Endometrial microvascular endothelial cells (primary cell): ENCODE data around the gene ATP5ME. TPM values are rescaled to one million over a fixed set of nuclear protein-coding genes. Genes with fewer than 3 reads are reported as not detected.
"Not testable (repeated sequence)": the region's sequence is repeated elsewhere in the genome, so short reads cannot be mapped to it uniquely, and the experiment has no call there.

Source experiments
- in situ Hi-C: cut with HindIII; loops from 2 replicates; pipeline ENCODE4 v1.10.0; 2017; ENCODE audit warnings: low sequenced_read_pairs, low pct_unique_long_range_greater_than_20kb; ENCODE audit errors: inconsistent ontology term
- total RNA-seq: library from RNA; depleted of rRNA; stranded (reverse); fragments of >200 nt; gene quantifications from one replicate; pipeline ENCODE4 v1.2.3, GENCODE V29; 2015; ENCODE audit errors: inconsistent ontology term

ATP5ME gene
- total RNA-seq, 1 donor from 2014 or later, result 168 TPM

DNA sequence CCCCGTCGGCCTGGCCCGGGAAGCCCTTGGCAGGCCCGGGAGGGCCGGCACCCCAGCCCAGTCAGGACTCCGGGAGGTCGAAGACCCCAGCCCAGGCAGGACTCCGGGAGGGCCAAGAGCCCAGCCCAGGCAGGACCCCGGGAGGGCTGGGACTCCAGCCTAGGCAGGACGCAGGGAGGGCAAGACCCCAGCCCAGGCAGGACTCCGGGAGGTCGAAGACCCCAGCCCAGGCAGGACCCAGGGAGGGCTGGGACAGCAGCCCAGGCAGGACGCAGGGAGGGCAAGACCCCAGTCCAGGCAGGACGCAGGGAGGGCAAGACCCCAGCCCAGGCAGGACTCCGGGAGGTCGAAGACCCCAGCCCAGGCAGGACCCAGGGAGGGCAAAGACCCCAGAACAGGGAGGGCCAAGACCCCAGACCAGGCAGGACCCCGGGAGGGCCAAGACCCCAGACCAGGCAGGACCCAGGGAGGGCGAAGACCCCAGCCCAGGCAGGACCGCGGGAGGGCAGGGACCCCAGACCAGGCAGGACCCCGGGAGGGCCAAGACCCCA lies 32.1 kb upstream of the ATP5ME start:
- in situ Hi-C loops, result not testable (repeated sequence)

DNA sequence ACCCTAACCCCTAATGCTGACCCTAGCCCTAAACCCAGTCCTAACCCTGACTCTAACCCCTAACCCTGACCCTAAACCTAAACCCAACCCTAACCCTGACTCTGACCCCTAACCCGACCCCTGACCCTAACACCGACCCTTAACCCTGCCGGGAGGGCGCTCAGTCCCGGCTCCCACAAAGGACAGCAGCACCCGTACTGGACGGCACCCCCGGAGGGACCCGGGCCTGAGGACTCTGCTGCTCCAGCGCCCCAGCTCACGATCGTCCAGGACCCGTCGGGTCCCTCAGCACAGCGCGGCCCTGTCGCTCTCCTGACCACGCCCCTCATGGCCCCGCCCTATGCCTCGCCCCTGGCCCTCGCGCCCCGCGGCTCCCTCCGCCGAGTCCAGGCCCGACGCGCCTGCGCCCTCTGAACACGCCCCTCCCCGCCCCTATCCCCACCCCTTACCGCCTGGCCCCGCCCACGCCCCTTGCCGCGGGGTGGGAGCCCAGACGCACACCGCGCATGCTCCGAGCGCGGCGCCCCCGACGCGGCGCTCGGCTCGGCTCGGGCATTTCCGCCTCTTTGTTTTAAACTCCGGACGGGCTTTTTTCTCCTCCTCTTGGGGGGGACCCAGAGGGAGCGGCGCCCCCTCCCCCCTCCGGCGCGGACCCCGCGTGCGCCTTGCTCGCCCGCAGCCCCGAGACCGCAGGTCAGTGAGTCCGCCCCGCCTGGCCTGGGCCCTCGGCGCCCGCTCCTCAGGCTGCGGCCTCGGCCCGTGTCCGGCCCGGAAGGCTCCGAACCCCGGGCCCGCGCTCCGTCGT lies 31.4 kb upstream of the ATP5ME start, which contains the start of gene PCGF3:
TSS of gene PCGF3 (plus strand) at position 555 of the 805 bp plus-strand sequence. CDS start 27,849 bp downstream, outside the sequence.
- in situ Hi-C loops, result no loop called here

DNA sequence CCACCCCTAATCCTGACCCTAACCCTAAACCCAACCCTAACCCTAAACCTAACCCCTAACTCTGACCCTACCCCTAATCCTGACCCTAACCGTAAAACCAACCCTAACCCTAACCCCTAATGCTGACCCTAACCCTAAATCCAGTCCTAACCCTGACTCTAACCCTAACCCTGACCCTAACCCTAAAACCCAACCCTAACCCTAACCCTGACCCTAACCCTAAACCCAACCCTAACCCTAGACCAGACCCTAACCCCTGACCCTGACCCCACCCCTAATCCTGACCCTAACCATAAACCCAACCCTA lies 30.8 kb upstream of the ATP5ME start:
- in situ Hi-C loops, result no loop called here

DNA sequence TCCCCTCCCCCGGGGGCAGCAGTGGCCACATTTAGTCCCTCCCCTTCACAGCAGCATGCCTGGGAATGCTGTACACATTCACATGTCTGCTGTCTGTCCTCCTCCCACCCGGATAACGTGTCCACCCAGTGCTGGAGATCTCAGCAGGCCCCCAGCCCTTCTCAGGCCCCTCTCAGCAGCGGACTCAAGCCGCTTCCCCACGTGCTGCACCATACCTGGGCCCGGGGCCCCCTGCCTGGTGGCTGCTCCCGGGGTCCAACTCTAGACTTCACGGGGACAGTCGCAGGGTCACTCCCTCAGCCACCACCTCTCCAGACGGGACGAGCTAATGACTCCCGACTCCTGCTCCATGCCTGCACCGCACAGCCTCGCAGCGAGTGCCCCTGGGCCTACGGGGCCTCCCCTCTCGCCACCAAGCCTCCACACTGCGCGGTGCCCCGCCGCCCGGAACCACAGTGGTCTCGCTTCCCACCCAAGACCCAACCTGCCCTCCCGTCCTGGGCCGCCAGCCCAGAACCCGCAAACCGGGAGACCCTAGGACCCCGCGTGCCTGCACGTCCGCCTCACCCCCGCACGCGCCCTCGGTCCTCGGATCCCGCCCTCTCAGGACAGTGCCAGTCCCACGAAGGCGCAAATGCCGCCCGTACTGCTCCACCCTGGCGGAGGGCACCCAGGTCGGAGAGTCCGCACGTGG lies 30.3 kb upstream of the ATP5ME start:
- in situ Hi-C loops, result no loop called here

DNA sequence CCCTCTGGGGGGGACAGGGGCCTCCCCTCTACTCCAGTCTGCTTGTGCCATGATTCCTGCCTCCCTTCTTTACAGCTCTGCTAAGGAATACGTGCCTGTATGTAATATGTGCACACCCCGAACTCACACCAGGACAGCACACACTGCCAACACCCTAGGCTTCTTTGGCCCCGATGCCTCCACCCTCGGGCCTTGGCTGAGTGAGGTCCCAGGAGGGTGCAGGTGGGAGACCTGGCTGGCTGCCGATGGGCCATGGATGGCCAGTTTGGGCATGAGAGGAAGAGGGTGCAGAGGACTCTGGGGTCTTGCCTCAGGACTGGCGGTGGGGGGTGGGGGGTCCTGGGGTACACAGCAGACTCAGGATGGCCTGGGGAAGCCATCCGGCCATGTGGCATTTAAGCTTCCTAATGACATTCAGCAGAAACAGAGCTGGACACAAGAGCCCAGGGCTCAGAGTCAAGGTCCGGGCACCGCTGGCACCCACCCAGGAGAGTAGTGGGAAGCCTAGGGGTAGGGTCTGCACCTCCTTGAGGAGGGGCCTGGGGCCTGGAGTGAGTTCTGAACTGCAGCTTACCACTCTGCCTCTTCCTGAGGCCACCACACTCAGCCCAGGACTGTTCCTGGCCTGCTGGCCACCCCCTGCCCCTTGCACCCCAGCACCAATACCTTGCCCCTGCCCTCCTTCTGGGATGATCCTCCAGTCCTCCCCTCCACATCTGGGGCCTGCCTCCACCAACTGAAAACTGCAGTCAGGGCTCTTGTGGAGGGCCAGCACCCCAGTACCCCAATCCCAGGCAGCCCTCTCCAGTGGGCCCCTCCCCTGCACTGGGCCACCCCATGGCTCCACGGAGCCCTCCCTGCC lies 29.5 kb upstream of the ATP5ME start:
- in situ Hi-C loops, result no loop called here

DNA sequence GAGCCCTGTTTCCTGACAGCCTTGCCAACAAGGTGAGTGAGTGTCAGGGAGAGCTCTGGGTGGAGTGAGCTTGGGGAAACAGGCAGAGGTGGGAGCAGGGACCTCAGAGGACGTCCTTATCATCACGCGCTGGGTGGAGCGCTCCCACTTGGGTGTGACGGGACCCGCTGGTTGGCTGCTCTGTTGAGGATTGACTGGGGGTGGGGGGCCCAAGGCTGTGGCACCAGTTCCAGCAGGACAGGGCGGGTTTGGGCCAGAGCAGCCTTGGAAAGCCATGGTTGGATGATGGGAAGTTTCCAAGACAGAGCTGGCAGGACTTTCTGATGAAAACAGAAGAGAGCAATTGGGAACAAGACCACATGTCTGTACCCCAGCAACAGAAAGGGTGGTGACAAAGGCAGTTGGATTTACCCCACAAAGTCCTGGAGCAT lies 28.6 kb upstream of the ATP5ME start:
- in situ Hi-C loops, result no loop called here

DNA sequence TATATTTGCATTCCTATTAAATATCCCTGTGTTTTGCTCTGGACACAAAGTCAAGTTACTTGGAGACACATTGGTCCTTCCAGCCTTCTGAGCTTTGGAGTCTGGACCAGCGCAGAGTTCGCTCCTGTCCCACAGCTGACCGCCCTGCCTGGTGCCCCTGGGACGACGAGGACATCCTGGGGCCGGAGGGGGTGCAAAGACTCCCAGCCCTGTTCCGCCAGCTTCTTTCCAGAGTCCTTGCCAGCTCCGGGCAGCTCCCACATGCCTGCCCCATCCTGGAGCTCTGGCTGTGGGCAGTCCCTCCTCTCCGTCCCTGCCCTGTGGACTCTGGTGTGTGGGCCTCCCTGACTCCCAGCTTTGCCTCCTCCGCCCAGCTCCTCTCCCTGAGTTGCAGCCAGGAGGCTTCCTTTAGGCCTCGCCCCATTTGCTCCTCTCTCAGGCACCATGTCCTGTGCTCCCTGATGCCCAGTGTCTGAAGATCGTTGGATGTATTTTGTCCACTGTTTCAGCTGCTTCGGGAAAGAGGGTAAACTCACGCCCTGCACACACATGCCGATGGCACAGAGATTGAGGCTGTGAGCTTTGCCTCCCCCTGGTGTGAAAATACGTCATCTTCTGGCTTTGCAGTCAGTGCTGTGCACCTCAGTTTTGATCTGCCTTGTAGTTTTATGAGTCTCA lies 26.6 kb upstream of the ATP5ME start:
- in situ Hi-C loops, result no loop called here

DNA sequence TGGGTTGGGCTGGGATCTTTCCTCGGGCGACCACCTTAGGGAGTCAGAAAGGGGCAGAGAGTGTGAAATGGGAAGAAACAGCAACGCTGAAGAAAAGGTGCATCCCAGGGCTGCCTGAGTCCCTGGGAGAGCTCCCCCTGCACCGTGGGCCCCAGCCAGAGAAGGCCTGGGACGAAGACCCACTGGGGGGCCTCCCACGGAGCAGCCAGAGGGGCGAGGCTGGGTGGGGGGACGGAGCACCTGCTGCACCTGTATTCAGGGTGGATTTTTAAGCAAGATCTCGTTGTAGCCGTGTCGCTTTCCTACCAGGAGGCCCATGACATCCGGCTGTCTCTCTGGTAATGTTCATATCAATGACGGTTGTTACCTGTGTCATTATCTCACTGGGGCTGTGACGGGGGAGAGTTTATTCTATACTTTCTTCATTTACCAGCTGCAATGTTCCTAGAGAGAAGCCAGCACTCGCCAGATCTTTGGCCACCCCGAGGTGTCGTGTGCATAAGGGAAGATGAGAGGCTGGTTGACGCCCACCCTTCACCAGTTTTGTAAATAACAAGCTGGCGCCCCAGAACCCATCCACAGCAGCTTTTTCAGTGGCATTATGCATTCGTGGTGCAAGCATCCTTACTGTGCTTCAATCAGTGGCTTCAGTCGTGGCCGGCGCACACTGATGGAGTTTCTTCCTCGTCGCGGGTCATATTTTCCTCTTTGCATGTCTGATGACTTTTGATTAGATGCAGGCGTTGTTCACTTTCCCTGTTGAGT lies 25.9 kb upstream of the ATP5ME start:
- in situ Hi-C loops, result no loop called here

DNA sequence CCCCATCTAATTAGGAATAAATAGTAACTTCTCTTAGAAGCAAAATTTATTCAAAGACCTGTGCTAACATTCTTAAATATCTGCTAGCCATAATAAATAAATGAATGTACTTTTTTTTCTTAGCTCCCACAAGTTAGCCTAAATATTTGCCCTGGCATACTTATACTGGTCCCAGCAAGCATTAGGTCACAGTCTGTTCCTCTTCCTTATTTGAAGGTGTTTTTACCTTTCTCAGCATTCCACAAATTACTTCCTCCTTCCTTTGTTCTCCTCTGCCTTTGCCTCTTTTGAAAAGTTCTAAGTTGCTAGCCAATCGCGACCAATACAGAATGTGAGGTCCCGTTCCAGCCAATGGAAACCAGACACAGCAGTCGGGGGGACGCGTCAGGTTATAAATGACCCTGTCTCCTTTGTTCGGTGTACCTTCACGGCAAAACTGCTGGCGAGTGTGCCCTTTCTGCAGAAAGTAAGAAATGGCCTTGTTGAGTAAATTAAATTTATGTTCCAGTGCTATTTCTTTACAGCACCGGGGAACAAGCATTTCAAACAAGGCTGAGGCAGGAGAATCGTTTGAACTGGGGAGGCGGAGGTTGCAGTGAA lies 20.4 kb upstream of the ATP5ME start:
- in situ Hi-C loops, result not testable (repeated sequence)

DNA sequence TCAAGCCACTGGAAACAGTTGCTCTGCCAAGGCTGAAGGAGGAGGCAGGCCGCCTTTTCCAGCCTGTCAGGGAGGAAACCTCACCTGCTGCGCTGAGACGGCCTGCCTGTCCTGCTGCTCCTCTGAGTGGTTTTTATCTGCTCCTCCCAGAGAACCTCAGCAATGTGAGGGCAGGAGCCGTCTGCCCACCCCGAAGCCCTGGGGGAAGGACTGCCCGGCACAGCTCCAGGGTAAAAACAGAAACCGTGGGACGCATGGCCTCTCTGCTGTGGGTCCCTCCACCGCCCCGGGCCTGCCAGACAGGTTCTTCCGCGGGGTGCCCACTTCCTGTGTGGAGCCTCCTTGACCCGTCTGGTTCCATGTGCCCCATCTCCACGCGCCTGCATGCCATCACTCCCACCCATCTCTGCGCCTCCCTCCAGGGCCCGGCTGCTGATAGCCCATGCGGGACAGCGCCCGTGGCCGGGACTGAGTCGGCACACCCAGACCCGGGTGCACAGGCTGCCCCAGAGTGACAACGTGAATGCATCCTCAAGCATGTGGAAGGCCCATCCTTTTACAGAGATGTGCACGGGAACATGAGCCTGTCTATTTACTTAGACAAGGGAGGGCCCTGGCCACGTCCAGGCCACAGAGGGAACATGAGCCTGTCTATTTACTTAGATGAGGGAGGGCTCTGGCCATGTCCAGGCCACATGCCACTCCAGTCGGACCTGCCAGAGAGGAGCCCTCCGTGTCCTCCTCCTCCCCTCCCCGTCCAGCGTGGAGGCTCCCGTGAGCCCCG lies 18.9 kb upstream of the ATP5ME start:
- in situ Hi-C loops, result no loop called here

DNA sequence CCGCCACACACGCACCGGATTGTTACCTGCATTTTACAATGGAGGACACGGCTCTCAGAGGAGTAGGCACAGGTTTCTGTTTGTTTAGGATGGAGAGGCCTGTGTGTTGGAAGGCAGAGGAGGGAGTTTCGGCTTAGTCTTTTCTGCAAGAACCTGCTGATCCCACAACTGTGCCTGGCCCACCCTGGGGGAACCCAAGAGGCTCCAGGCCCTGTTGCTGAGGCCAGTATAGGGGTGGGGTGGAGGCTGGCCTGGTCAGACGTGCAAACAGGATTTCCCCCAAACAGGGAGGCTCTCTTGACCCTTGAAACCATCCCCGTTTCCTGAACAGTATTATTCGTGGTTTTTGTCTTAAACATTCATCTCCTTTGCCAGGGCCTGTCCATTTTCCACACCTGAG lies 15.6 kb upstream of the ATP5ME start:
- in situ Hi-C loops, result no loop called here

DNA sequence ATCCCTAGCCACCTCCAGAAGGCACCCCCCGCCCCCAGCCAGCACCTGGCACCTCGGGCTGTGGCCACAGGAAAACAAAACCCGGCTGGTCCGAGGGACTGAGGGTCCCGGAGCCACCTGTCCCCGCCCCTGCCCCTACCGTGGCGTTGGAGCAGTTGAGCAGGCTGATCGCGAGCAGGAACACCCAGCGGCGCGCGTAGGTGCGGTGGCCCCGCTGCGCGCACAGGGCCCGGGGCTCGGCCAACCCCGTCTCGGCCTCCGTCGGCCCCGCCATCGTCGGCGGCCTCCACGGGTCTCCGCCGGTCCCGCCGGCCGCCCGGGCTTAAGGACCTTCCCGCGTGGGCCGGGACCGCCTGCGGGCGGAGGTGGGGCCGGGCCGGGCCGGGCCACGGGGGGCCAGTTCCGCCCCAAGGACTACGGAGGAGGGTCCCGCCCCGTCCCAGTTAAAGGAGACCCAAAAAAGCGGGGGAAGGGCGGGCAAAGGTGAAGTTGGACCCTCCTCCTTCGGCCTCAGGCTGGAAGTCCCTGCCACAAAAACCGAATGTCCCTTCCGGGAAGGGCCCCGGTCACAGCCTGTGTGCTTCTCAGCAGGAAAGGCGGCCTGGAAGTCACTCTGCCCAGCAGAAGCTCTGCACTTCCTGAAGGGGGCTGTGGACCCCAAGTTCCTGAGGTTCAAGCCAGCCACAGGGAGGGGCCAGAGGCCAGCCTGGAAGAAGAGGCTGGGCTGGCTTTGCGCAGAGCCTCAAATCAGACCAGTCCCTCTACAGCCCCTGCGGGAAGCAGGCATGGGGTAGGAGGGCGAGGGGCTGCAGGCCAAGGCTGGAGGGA lies 15.0 kb upstream of the ATP5ME start, which contains the start of gene SLC49A3:
TSS of gene SLC49A3 (minus strand) at position 298 of the 828 bp plus-strand sequence. CDS start at position 274, 24 bp downstream.
- in situ Hi-C loops, result no loop called here

DNA sequence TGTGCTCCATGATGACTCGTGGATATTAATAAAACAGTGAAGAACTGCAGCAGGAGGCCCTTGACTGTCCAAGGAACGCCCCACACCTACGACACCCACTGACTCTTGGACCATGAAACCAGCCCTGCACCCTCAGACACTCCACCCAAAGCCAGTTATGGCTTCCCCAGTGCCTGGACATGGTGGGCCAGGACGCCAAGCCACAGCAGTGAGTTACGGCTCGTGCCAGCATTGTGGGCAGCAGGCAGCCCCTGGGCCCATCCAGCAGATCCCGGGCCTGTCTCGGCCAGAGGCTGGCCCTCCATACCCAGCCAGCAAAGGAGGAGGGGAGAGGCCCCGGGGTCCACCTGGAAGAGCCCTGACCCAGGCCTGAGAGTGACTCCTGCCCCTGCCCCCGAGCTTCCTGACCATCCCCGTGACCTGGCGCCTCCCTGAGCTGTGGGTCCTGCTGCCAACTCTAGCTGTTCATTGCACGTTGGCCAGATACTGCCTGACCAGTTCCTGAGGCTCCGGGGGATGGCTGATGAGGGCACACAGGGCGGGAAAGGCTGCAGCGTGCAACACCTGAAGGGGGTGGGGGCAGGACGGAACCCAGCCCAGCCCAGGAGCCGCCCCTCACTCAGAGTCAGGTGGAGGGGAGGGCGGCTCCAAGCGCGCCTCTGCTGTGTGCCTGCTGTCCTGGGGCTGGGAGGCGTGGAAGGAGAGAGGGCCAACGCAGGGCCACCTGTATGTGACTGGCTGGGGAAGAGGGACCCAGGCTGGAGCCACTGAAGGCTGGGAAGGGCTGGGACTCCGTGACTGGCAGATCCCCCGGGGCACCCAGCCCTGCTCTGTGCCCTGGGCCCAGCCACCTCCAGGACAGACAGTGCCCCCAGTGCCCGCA lies 14.1 kb upstream of the ATP5ME start:
- in situ Hi-C loops, result no loop called here

DNA sequence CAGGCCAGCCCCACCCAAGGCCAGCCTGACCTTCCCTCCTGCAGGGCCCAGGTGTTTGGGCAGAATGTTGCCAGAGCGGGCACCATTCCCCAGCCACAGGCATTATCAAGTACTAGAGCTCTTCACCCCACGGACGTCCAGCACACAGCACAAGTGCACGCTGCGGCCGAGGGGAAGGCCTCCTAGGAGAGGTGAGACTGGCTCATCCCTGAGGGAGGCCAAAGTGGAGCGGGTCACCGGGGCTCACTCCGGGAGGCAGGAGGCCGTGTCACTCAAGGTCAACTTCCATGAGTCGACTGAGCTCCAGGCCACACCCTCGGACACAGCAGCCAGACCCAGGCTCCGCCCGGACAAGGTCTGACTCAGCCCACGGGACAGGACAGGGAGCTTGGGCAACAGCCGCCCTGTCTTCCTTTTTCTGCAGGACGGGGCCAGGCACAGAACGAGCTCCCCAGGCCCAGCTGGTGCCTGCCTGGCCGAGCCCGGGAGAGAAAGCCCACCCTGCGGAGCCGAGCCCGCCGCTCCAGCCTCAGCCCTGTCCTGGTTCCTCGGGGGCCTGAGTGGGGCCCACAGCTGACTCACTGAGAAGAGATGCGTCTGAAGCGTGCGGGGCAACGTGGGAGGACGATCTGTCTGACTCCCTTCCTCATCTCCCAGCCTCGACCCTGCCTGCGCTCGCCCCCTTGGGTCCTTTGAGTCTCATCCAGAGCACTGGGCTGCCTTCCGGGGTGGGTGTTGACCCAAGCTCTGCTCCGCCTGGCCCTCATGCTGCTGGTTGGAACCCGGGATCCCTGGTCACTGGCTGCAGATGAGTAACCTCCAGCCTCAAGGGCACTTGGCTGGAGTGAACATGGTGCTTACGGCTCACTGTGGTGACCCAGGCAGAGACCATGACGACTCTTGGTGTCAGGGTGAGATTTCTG lies 13.2 kb upstream of the ATP5ME start:
- in situ Hi-C loops, result no loop called here
